M059J (cell line): ENCODE measurements around the gene SLC4A9. TPM values are rescaled to one million over a fixed set of nuclear protein-coding genes. Genes with fewer than 3 reads are reported as not detected.

Experiments
- DNase-seq: peaks from one replicate; pipeline ENCODE4 v3.0.0-alpha.2; 2012; ENCODE audit warnings: low read depth
- total RNA-seq: library from RNA; depleted of rRNA; stranded (reverse); fragments of >200 nt; shearing (Covaris generic); gene quantifications from 2 replicates; pipeline ENCODE4 v1.2.3, GENCODE V29; 2014; rRNA removed

The SLC4A9 gene, protein sequence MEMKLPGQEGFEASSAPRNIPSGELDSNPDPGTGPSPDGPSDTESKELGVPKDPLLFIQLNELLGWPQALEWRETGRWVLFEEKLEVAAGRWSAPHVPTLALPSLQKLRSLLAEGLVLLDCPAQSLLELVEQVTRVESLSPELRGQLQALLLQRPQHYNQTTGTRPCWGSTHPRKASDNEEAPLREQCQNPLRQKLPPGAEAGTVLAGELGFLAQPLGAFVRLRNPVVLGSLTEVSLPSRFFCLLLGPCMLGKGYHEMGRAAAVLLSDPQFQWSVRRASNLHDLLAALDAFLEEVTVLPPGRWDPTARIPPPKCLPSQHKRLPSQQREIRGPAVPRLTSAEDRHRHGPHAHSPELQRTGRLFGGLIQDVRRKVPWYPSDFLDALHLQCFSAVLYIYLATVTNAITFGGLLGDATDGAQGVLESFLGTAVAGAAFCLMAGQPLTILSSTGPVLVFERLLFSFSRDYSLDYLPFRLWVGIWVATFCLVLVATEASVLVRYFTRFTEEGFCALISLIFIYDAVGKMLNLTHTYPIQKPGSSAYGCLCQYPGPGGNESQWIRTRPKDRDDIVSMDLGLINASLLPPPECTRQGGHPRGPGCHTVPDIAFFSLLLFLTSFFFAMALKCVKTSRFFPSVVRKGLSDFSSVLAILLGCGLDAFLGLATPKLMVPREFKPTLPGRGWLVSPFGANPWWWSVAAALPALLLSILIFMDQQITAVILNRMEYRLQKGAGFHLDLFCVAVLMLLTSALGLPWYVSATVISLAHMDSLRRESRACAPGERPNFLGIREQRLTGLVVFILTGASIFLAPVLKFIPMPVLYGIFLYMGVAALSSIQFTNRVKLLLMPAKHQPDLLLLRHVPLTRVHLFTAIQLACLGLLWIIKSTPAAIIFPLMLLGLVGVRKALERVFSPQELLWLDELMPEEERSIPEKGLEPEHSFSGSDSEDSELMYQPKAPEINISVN
- total RNA-seq = not detected in 2 replicates

DNA sequence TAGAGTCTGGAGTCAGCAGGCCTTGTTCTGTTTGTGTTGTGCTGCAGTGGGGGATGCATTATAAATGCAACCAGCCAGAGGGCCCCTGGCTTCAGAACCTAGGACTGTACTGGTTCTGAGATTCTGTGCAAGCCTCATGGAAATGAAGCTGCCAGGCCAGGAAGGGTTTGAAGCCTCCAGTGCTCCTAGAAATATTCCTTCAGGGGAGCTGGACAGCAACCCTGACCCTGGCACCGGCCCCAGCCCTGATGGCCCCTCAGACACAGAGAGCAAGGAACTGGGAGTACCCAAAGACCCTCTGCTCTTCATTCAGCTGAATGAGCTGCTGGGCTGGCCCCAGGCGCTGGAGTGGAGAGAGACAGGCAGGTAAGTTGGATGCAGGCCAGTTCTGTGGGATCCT is at the start of gene SLC4A9:
SLC4A9 (plus strand) TSS at position 94 of the 400 bp plus-strand sequence; CDS start at position 137, 43 bp downstream.
- no peak for DNase-seq

DNA sequence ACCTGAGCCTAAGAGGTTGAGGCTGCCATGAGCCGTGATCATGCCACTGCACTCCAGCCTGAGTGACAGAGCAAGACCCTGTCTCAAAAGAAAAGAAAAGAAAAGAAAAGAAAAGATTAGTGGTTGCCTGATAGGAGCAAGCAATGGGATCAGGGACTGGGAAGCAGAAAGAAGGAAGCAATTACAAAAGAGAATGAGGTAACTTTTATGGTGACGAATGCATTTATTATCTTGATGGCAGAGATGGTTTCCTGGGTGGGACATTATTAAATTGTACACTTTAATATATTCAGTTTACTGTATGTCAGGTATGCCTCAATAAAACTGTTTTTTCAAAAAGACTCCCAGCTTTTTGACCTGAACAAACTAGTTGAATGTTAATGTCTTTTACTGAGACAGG is 49.6 kb upstream of the SLC4A9 start:
- no peak for DNase-seq

DNA sequence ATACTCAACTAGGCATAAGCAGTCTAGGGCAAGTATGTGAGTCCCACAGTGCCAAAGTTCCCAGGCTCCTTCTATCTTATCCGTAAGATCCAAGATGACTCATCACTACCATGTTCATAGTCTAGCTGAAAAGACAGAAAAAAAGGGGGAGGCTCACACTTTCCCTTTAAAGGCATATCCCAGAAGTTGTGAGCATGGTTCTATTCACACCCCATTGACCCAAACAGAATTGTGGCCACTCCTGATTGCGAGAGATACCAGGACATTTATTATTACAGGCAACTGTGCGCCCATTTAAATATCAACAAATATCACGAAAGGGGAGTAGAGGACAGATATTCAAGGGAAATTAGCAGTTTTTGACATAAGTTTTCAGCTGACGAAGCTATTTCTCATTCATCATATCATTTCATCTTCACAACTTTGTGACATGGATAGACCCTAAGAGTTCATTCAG is 49.0 kb upstream of the SLC4A9 start:
- peak; percentile 93 for DNase-seq

DNA sequence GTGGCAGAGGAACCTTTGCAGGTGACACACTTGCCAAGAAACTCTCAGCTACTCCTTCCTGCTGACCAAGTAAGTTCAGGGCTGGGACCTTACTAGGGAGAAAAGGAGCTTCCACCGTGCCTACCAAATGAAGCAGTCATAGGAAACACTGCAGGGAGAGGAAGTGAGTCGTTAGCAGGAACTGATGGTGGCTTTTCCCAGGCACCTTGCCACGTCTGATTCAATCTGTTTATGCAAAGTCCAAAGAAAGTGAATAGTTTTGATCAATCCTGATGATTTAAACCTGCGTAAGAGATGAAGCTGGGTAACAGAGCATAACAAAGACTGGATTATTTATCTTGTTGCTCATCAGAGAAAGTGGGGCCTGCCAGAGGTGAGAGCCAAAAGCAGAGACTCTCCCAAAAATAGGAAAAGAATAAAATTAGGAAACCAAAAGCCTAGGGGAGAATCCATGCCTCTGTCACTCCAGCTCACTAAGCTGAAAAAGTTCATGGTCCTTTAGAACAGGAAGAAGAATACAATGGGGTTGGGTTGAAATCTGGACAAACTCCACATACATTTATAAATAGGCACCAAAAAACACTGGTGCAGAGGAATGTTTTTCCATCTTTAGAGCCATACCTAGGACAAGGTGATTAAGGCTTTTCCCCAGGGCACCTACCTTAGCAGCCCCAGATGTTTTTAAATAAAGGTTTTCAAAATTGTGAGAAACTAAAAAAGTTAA is 47.8 kb upstream of the SLC4A9 start:
- peak; percentile 97 for DNase-seq

DNA sequence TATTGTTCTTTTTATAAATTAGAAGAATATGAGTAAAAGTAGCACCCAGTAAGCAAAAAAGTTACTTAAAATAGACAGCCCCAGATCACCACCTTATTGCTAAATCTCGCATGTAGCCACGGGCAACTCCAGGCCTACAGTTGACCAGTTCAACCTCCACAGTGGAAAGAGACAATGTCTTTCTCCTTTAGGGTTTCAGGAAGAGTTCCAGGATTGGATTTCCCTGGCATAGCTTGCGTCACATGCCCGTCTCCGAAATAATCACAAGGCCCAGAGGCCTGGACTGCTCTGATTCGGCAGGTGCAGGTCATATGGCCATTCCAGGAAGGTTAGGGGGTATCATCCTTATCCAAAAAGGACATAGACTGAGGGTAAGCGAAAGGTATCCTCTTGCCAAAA is 47.2 kb upstream of the SLC4A9 start:
- no peak for DNase-seq

DNA sequence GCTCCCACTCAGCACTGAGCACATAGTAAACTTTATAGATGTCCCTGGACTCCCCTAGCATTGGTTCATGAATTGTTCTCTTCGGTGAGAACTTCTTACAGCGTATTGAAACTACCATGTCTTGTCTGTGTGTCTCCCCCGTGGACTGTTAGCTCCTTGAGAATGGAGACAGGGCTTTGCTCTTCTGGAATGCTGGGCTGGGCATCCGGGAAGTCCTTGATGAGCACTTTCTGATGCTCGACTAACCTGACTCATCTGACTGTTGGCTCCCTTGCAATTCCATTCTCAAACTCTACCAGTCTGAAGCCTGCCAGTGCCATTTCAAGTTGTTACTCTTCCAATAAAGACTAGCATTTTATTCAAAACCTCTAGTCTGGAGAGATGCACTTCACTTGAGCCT is 42.1 kb upstream of the SLC4A9 start:
- DNase-seq = peak; percentile 76

DNA sequence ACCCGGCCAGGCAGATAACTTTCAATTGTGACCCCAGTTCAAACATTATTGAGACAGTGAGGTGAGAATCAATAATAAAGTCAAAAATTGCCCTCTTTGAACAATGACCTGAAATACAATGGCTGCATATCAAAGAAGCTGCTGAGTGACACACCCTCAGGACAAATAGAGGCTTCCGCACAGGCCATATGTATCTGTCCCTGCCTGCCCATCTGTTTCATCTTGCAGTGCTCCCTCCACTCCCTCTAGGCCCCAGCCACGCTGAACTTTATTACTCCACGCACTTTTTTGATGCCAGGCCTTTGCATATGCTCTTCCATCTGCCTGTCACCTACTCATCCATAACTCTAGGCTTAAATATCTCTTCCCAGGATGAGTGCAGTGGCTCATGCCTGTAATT is 41.2 kb upstream of the SLC4A9 start:
- no peak for DNase-seq

DNA sequence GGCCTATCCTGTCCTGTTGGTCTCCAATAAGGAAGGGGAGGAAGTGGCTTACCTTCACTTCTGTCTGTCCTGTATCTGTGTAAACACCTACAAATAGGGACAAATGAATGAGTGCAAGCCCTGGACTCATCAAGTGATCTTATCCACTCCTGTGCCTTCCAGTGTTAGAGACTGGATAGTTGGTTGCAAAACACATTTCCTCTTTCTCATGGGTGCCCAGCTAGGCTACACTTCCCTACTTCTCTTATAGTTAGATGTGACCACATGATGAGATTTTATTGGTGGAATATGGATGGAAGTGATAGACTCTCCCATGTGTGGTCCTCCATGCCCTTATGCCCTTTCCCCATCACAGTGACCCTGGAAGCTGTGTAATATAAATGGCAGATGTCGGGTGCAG is 40.2 kb upstream of the SLC4A9 start:
- DNase-seq = no peak

DNA sequence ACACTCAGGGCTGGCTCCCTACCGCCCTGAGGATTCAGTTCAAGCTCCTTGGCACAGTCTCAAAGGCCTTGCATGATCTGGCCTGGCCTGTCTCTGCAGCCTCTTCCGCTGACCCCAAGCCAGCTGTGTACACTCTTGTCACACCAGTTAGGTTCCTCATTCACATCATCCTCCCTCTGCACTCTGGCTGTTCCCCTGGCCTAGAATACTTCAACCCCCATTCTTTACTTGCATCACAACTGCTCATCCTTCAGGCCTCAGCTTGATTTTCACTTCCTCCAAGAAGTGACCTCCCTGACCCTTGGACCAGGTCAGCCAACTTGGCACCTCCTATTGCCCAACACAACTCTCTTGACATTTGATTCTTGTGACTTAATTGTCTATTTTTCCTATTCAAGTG is 38.2 kb upstream of the SLC4A9 start:
- no peak for DNase-seq

DNA sequence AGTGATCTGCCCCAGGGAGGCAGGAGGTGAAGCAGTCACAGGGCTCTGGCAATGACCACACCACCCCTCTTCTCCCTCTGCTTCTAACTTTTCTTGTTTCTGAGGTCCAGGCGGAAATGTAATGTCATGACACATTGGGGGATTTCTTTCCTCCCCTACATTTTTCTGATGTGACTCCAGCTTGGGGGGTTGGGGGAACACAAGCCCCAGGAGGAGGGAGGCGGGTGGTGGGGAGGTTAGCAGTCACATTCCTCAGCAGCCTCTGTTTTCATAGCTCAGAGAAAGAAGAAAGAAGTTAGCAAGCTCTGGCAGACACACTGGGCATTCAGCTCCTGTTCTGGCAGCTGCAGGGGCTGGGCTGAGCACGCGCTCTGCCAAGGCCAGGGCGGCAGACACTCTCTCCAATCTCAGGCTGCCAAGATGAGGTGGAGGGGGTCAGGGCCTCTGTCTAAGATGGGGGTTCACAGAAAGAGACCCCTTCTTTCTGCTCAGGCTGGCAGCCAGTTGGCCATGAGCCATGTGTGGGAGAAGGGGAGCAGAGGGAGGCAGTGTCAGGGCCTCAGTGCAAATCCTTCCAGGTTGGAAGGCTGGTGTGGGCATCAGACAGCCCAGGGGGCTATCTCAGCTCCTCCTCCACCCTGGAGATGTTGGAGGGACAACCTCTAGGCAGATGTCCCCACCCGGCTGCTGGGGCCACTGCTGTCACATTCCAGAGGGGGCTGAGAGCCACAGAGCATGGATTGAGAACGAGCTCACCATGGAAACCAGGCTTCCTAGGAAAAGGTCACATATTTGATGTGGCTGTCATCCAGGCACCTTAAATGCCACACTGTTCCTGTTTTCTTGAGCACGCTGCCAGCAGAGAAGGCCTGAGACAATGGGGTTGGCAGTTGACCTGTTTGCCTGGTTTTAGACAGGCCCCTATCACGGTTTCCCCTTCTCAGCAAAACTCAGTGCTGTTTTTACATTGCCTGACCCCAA is 37.0 kb upstream of the SLC4A9 start:
- peak; percentile 98 for DNase-seq

DNA sequence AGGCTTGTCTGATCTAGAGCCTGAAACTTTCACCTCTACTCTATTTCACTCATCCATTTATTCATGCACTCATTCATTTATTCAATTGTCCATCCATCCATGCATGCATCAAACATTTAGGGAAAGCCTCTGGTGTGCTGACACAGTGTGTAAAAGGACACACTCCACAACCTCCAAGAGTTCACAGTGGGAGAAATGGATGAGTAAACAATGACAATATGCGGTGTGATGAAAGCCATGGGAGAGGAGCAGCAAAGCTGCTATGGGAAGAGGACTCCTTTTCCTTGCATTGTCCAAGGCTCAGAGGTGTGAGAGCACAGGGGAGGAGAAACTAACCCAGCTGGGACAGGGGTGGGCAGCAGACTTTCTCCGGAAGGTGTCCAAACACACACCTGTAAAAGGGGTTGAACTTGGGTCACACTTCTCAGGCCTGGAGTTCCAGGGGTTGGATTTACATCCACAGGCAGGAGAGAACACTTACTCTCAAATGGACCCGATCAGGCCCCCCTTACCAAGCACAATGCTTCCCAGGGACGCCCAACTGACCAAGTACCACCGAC is 35.9 kb upstream of the SLC4A9 start:
- no peak for DNase-seq

DNA sequence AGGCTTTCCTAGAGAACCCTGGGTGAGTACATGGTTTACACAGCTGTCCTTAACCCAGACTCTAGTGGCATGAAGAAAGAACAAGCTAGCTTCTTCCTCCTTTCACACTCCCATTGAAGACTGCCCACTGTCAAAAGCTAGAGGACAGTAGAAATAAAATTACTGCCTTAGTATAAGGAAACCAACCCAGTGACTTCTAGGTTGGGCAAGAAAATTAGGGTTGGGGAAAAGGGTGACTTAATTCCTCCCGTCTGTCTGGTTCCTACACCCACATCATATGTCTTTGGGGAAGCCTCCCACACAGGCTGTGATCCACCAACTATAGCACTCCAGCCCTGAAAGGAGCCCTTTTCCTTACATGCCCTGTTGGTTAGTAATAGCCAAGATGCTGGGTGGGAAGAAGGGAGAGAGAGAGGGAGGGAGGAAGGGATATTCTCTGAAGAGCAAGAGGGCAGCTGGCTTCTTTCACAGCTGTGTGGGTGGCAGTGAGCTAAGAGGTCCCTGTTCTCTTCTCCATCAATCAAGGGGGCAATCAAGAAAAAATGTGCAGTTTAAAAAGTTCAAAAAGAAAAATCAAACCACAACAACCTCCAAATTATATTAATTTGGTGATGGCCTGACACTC is 35.3 kb upstream of the SLC4A9 start:
- DNase-seq = no peak

DNA sequence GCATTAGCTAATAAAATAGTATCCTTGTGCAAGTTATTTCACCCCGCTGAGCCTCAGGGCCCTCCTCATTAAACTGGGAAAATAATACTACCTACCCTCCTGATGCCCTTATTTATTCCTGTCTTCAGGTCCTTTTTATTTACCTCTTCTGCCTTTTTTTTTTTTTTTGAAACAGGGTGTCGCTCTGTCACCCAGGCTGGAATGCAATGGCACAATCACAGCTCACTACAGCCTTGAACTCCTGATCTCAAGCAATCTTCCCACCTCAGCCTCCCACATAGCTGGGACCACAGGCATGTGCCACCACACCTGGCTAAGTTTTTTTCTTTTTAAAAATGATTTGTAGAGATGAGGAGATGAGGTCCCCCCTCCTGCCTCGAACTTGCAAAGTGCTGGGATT is 34.5 kb upstream of the SLC4A9 start:
- DNase-seq = no peak

DNA sequence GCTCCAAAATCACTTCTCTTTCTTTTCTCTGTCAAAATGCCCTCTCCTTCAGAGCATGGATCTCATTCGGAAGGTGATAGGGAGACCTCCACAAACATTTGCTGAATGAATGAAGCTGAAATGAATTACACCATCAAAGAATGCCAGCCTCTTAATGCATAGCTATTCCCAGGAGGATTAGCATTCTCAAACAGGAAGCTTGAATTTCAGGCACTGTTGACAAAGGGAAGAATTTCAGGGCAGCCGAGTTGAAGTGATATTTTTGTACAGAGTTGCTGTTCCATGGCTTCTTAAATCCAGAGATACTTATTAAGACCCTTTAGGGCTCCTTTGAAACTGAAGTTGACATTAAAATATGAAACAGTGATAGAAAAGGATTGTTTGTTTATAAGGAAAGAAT is 32.4 kb upstream of the SLC4A9 start:
- no peak for DNase-seq

DNA sequence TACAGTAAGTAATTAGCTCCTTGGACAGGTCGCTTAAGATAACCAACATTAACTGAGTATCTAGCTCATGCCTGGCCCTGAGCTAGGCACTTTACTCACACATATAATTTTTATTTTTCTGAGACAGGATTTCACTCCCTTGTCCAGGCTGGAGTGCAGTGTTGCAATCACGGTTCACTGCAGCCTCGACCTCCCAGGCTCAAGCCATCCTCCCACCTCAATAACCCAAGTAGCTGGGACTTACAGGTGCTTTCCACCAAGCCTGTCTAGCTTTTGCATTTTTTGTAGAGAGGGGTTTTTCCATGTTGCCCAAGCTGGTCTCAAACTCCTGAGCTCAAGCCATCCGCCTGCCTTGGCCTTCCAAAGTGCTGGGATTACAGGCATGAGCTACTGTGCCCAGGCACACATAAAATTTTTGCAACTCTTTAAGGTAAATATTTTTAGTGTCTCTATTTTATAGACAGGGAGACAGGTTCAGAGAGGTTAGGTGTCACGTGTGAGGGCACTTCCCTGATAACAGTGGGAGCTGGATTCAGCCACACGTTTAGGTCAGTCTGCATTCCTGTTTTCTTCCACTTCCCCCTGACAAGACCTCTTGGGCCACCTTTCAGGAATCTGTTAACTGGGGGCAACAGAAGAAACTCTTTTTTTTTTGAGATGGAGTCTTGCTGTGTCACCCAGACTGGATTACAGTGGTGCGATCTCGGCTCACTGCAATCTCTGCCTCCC is 31.8 kb upstream of the SLC4A9 start:
- DNase-seq = no peak

DNA sequence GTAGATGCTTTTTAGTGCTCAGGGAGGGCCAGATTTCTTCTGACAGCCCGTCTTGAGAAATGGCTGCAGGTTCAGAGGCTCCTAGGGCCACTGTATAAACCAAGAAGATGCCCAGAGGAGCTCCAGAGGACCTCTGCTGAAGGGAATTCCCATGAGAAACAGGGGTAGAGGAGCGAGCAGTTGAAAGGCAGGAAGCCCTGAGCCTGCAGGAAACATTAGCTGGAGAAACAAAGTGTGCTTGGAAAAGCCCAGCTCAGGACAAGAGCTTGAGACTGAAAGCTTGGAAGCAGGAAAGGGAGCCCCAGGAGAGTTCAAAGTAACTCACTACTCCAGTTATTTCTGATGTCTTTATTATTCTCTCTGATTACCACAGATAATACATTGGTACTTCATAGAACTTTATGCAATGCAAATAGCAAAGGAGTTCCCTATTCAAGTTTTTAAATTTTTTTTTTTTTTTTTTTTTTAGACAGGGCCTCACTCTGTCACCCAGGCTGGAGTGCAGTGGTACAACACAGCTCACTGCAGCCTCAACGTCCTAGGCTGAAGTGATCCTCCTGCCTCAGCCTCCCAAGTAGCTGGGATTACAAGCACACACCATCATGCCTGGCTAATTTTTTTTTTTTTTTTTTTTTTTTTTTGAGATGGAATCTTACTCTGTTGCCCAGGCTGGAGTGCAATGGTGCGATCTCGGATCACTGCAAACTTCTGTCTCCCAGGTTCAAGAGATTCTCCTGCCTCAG is 30.1 kb upstream of the SLC4A9 start:
- DNase-seq = no peak

DNA sequence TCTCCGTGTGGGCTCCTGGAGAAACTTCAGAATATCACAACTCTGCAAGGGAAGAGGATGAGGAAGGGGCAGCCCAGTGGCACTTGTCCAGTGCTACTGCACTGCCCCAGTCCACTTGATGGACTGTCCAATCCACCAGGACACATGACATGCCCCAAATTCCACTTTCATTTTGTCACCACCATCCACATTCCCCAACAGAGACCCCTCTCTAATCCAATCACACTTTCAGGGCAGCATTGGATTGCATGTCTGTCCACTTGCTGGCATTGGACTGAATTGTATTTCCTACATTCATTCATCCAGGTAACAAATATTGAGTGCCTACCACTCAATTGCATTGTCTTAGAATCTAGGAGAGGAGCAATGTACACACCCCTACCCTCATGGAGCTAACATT is 28.4 kb upstream of the SLC4A9 start:
- DNase-seq = no peak

DNA sequence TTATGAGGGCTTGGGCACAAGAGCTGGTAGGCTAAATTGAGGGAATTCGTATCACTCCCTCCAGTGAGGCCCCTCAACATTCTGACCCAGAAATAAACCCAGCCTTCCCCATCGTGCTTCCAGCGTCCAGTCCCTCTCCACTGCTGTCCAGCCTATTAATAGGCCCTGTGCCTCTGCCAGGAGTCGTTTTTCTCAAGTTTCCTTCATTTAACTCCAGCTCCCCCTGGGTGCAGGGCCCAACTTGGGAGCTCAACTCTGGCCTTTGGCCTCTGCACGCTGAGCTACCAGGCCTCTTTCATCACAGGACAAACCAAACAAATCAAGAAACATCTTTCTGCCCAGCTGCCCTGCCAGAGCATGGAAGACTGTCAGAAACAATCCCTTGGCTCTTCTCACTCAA is 23.6 kb upstream of the SLC4A9 start:
- DNase-seq = no peak

DNA sequence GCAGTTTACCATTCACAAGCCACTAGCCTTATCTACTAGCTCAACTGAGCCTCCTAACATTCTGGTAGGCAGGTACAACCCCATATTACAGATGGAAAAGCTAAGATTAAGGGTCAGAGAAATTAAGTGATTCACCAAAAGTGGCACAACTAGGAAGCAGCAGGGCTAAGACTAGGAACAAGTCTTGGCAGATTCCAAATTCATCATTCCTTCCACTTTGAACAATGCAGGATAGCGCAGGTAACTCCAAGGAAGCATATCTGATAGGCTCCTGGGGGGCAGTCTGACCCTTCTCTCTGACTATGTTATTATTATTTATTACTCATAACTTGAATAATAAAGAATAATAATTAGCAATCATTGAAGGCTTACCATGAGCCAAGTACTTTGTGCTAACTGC is 22.1 kb upstream of the SLC4A9 start:
- no peak for DNase-seq
